Measurements from ENCODE around the gene PHF2. TPM values are rescaled to one million over a fixed set of nuclear protein-coding genes. Genes with fewer than 3 reads are reported as not detected.

Gene PHF2
- total and polyA plus RNA-seq, 2 donors (not counting 1 experiment from before 2014, with no cell fraction given), result 11.0 to 28.8 TPM

- no peak overlapping the region for H2AFZ ChIP-seq (ENCODE audit: insufficient read depth, low read depth, low read length, poor library complexity, severe bottlenecking)
- no peak overlapping the region for H3K27ac ChIP-seq (ENCODE audit: low read length in 2 of 2)
- no peak for ATAC-seq (ENCODE audit: low read depth)
- ChIA-PET CTCF (no interaction called here), POLR2A (no interaction called here)
- no peaks in the 10 kb centered on the region for H4K20me1 ChIP-seq (ENCODE audit: control insufficient read depth, insufficient read depth, low read length, poor library complexity, severe bottlenecking)
- H3K4me1 ChIP-seq (ENCODE audit: control insufficient read depth in 2 of 2, insufficient read depth in 2 of 2, low read length in 2 of 2), result no peaks in the 10 kb centered on the region
- H3K27ac Mint-ChIP-seq, result no peak overlapping the region
- no peak overlapping the region for H3K4me2 ChIP-seq (replicated peaks; ENCODE audit: low read depth, low read length, poor library complexity, severe bottlenecking)
- intact Hi-C loops (cut with micrococcal nuclease), result no loop called here
- no peaks in the 10 kb centered on the region for H3K9me3 Mint-ChIP-seq (ENCODE audit: insufficient read depth)
- no peaks in the 10 kb centered on the region for H3K27me3 ChIP-seq (replicated peaks in 1 of 4; ENCODE audit: control extremely low read depth in 1 of 4, control insufficient read depth in 3 of 4, insufficient read depth in 4 of 4, low read length in 3 of 4)
- no peaks in the 10 kb centered on the region for H3K27me3 Mint-ChIP-seq
- no peak overlapping the region for H3K9ac ChIP-seq (ENCODE audit: low read length)
- no peak for DNase-seq
- H3K4me3 Mint-ChIP-seq, result no peak overlapping the region
- 97% methylated on average over 13 of the region's 16 CpGs for WGBS (ENCODE audit: insufficient coverage)
- H3K4me3 ChIP-seq (ENCODE audit: control extremely low read depth in 1 of 5, extremely low read depth in 1 of 5, insufficient read depth in 1 of 5, low read depth in 2 of 5, low read length in 4 of 5), result no peak overlapping the region
- H3K36me3 ChIP-seq (replicated peaks in 1 of 2; ENCODE audit: control extremely low read depth in 1 of 2, control insufficient read depth in 1 of 2, extremely low read depth in 1 of 2, insufficient read depth in 2 of 2, low read length in 1 of 2), result peaks cover 0 to 27% of the 10 kb centered on the region in 2 experiments
- TF ChIP-seq CTCF (IDR thresholded peaks at IDR 0.05) (no peak), EZH2 (IDR thresholded peaks at IDR 0.05; ENCODE audit: borderline replicate concordance, insufficient read depth, low read depth, low read length, poor library complexity, severe bottlenecking) (no peak)
- H3K4me1 Mint-ChIP-seq, result no peaks in the 10 kb centered on the region
- H3K79me2 ChIP-seq (ENCODE audit: control insufficient read depth, insufficient read depth, low read length), result no peaks in the 10 kb centered on the region
- H3K9me3 ChIP-seq (ENCODE audit: control extremely low read depth in 1 of 3, control insufficient read depth in 2 of 3, insufficient read depth in 1 of 3, low read length in 2 of 3), result peaks cover 0 to 24% (median 0%) of the 10 kb centered on the region in 3 donors
These were observed 96.8 kb downstream of the PHF2 start for GRCh38 chr9:93673021-93673838.

GRCh38 chr9:93673839-93674334 lies 97.5 kb downstream of the PHF2 start:
- Histone ChIP-seq H3K4me2 (replicated peaks; ENCODE audit: low read depth, low read length, poor library complexity, severe bottlenecking) (no peak overlapping the region), H3K4me3 (ENCODE audit: control extremely low read depth in 1 of 5, extremely low read depth in 1 of 5, insufficient read depth in 1 of 5, low read depth in 2 of 5, low read length in 4 of 5) (no peak overlapping the region), H3K4me1 (ENCODE audit: control insufficient read depth in 2 of 2, insufficient read depth in 2 of 2, low read length in 2 of 2) (no peaks in the 10 kb centered on the region), H2AFZ (ENCODE audit: insufficient read depth, low read depth, low read length, poor library complexity, severe bottlenecking) (no peak overlapping the region), H3K9me3 (ENCODE audit: control extremely low read depth in 1 of 3, control insufficient read depth in 2 of 3, insufficient read depth in 1 of 3, low read length in 2 of 3) (peaks cover 0 to 24% (median 0%) of the 10 kb centered on the region in 3 donors), H3K79me2 (ENCODE audit: control insufficient read depth, insufficient read depth, low read length) (no peaks in the 10 kb centered on the region), H3K9ac (ENCODE audit: low read length) (no peak overlapping the region), H4K20me1 (ENCODE audit: control insufficient read depth, insufficient read depth, low read length, poor library complexity, severe bottlenecking) (no peaks in the 10 kb centered on the region), H3K27ac (ENCODE audit: low read length in 2 of 2) (no peak overlapping the region), H3K36me3 (replicated peaks in 1 of 2; ENCODE audit: control extremely low read depth in 1 of 2, control insufficient read depth in 1 of 2, extremely low read depth in 1 of 2, insufficient read depth in 2 of 2, low read length in 1 of 2) (peaks cover 0 to 27% of the 10 kb centered on the region in 2 experiments), H3K27me3 (replicated peaks in 1 of 4; ENCODE audit: control extremely low read depth in 1 of 4, control insufficient read depth in 3 of 4, insufficient read depth in 4 of 4, low read length in 3 of 4) (no peaks in the 10 kb centered on the region)
- intact Hi-C loops (cut with micrococcal nuclease), result no loop called here
- Mint-ChIP-seq H3K4me1 (no peaks in the 10 kb centered on the region), H3K27me3 (no peaks in the 10 kb centered on the region), H3K9me3 (ENCODE audit: insufficient read depth) (no peaks in the 10 kb centered on the region), H3K4me3 (no peak overlapping the region), H3K27ac (no peak overlapping the region)
- WGBS (ENCODE audit: insufficient coverage), result 99% methylated on average over 13 of the region's 13 CpGs
- ChIA-PET POLR2A (no interaction called here), CTCF (no interaction called here)
- ATAC-seq (ENCODE audit: low read depth) (no peak), DNase-seq (no peak)
- TF ChIP-seq EZH2 (IDR thresholded peaks at IDR 0.05; ENCODE audit: borderline replicate concordance, insufficient read depth, low read depth, low read length, poor library complexity, severe bottlenecking) (no peak), CTCF (IDR thresholded peaks at IDR 0.05) (no peak)
